A549 (cell line): ENCODE results near the gene MCTP2.

Experiments
- BHLHE40 ChIP-seq: IDR thresholded peaks from 2 replicates; pipeline ENCODE4 v1.6.1; 2012; ENCODE audit warnings: low read depth, low read length, inconsistent platforms
- POLR2A ChIP-seq: IDR thresholded peaks from 2 replicates; pipeline ENCODE4 v1.6.1; 2012; ENCODE audit warnings: mild to moderate bottlenecking, low read length
- RNF2 ChIP-seq: fragments of 200-600 bp; sonication (generic); IDR thresholded peaks from 2 replicates; pipeline ENCODE4 v1.6.1; 2016; ENCODE audit warnings: low read depth, mild to moderate bottlenecking, antibody characterized with exemption, moderate library complexity, borderline replicate concordance
- TF ChIP-seq, protein P1 (sequence below): fragments of >200 bp; sonication (Bioruptor Twin); formaldehyde crosslinking; IDR thresholded peaks from 3 replicates; pipeline ENCODE4 v1.5.1; 2016

DNA sequence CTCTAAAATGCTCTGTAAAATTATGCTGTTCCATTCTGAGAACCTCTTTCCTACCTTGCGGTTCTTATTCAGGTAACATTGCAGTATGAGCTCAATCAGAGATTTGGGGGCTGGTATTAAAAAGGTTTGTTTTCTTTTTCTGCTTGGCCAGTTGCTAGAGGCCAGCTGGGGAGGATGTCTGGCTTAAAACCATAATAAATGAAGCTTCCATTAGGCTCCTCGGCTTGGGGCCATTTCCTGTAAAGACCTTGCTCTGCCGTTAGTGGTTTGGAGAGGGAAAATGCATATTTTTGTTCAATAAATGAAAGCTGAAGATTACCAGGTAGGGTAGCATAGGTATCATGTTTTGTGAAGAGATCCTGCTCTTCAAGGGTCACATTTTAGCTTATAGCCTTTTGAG lies 55.2 kb downstream of the MCTP2 start:
- TF ChIP-seq, protein P1, sequence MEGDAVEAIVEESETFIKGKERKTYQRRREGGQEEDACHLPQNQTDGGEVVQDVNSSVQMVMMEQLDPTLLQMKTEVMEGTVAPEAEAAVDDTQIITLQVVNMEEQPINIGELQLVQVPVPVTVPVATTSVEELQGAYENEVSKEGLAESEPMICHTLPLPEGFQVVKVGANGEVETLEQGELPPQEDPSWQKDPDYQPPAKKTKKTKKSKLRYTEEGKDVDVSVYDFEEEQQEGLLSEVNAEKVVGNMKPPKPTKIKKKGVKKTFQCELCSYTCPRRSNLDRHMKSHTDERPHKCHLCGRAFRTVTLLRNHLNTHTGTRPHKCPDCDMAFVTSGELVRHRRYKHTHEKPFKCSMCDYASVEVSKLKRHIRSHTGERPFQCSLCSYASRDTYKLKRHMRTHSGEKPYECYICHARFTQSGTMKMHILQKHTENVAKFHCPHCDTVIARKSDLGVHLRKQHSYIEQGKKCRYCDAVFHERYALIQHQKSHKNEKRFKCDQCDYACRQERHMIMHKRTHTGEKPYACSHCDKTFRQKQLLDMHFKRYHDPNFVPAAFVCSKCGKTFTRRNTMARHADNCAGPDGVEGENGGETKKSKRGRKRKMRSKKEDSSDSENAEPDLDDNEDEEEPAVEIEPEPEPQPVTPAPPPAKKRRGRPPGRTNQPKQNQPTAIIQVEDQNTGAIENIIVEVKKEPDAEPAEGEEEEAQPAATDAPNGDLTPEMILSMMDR, result no peak
- no peak for TF ChIP-seq BHLHE40
- TF ChIP-seq POLR2A, result no peak
- TF ChIP-seq RNF2, result no peak
